ENCODE results near the gene CLEC3B. TPM values are rescaled to one million over a fixed set of nuclear protein-coding genes. Genes with fewer than 3 reads are reported as not detected.

Gene CLEC3B
- total RNA-seq, 4 donors from 2014 or later = 58.9 to 297 (median 125) TPM

- TF ChIP-seq CTCF (IDR thresholded peaks at IDR 0.05) = no peak
- ATAC-seq (ENCODE audit: low FRiP score) = no peak
Observed at GRCh38 chr3:45081506-45082141, 55.5 kb downstream of the CLEC3B start.

GRCh38 chr3:45082142-45082538 lies 56.0 kb downstream of the CLEC3B start:
- TF ChIP-seq CTCF (IDR thresholded peaks at IDR 0.05) = no peak
- DNase-seq (ENCODE audit: low spot score) = no peak
- no peak for ATAC-seq (ENCODE audit: low FRiP score)

More at GRCh38 chr3:45081506-45082141, 55.5 kb downstream of the CLEC3B start:
- DNase-seq (ENCODE audit: low spot score) = no peak

GRCh38 chr3:45083023-45083422 lies 56.9 kb downstream of the CLEC3B start:
- no peak for ATAC-seq (ENCODE audit: low FRiP score)

GRCh38 chr3:45084361-45084760 lies 58.3 kb downstream of the CLEC3B start:
- ATAC-seq (ENCODE audit: low FRiP score) (no peak), DNase-seq (ENCODE audit: low spot score) (no peak)
- no peak for TF ChIP-seq CTCF (IDR thresholded peaks at IDR 0.05)

More at GRCh38 chr3:45083023-45083422, 56.9 kb downstream of the CLEC3B start:
- TF ChIP-seq CTCF (IDR thresholded peaks at IDR 0.05) = no peak
- no peak for DNase-seq (ENCODE audit: low spot score)

- ATAC-seq (ENCODE audit: low FRiP score) (peak; percentile 21), DNase-seq (ENCODE audit: low spot score) (no peak)
- TF ChIP-seq CTCF (IDR thresholded peaks at IDR 0.05) = no peak
Observed at GRCh38 chr3:45084820-45085816, 59.0 kb downstream of the CLEC3B start.

Small RNAs within 50 kb of the gene (small RNA-seq; reads per million reads assigned to genes)
- gene RNU5B-3P = not detected

Other genes with a start within 250 kb of the CLEC3B start
- gene TMEM42, start 164.4 kb upstream of the CLEC3B start, total RNA-seq = 10 to 100 TPM in 3 of 4 donors, 1 to 10 TPM in 1; 6.1 to 22.1 (median 18.0) TPM
- not detected for gene TGM4, start 151.7 kb upstream of the CLEC3B start, total RNA-seq
- gene ZDHHC3, start 50.1 kb upstream of the CLEC3B start, total RNA-seq = 10 to 100 TPM; 72.0 to 99.8 (median 80.1) TPM
- 10 to 100 TPM; 31.7 to 47.7 (median 39.0) TPM for gene EXOSC7, start 50.1 kb upstream of the CLEC3B start, total RNA-seq
- gene CDCP1, start 120.1 kb downstream of the CLEC3B start, total RNA-seq = 10 to 100 TPM in 2 of 4 donors, 1 to 10 TPM in 1, under 1 TPM in 1; 0.16 to 30.7 (median 8.2) TPM
- 10 to 100 TPM in 1 of 4 donors, 1 to 10 TPM in 1, under 1 TPM in 1, not detected in 1; 0.44 to 15.0 (median 3.9) TPM for gene TMEM158, start 200.0 kb downstream of the CLEC3B start, total RNA-seq